SK-N-SH (cell line): ENCODE measurements around the gene LYL1. TPM values are rescaled to one million over a fixed set of nuclear protein-coding genes. Genes with fewer than 3 reads are reported as not detected.

Experiments used
- CTCF ChIA-PET: fragments of 300-600, 350-600 bp; formaldehyde crosslinking; extraction: SDS; loops from one replicate; lab custom pipeline; 2021; lab: Yijun Ruan, JAX
- POLR2A ChIA-PET: fragments of 350-600 bp; sonication (Branson Sonifier 250); formaldehyde crosslinking; extraction: SDS; loops from one replicate; lab custom pipeline; 2020; ENCODE audit warnings: antibody characterized with exemption, inconsistent platforms; lab: Yijun Ruan, JAX
- DNase-seq: peaks from one replicate; pipeline ENCODE4 v3.0.0; 2012
- H2AFZ ChIP-seq: fragments of 200-600 bp; sonication (generic); 2 replicates; pipeline ENCODE4 v1.8.1; 2016; ENCODE audit warnings: antibody characterized with exemption, mild to moderate bottlenecking, low read depth
- H3F3A ChIP-seq: fragments of 200-600 bp; sonication (generic); replicated peaks from 2 replicates; pipeline ENCODE3; 2016; ENCODE audit warnings: antibody characterized with exemption, mild to moderate bottlenecking; ENCODE audit not compliant: insufficient read depth
- H3K27ac ChIP-seq, 2 experiments: fragments of 200-500 bp in 1 of 2; fragments of 200-600 bp in 1 of 2; sonication (Bioruptor generic) in 1 of 2; sonication (generic), shearing (Covaris generic) in 1 of 2; 2 replicates each; pipeline versions ENCODE4 v1.5.1 to v1.6.1; 2014 to 2016; ENCODE audit warnings: low read depth in 2 of 2, inconsistent platforms in 1 of 2, low read length in 1 of 2, mild to moderate bottlenecking in 1 of 2, mixed read lengths in 1 of 2
- H3K27me3 ChIP-seq: fragments of 200-600 bp; sonication (generic), shearing (Covaris generic); 2 replicates; pipeline ENCODE4 v1.6.1; 2016; ENCODE audit warnings: mixed run types; ENCODE audit not compliant: insufficient read depth
- H3K36me3 ChIP-seq, 2 experiments: fragments of 200-500 bp in 1 of 2; fragments of 200-600 bp in 1 of 2; sonication (Bioruptor generic) in 1 of 2; sonication (generic) in 1 of 2; replicated peaks in 1 of 2; 2 replicates each; pipeline versions ENCODE3 to v1.5.1; 2014 to 2016; ENCODE audit warnings: low read length in 1 of 2, mild to moderate bottlenecking in 1 of 2; ENCODE audit not compliant: insufficient read depth in 2 of 2, control insufficient read depth in 1 of 2
- H3K4me1 ChIP-seq, 2 experiments: fragments of 200-500 bp in 1 of 2; fragments of 200-600 bp in 1 of 2; sonication (Bioruptor generic) in 1 of 2; sonication (generic), shearing (Covaris generic) in 1 of 2; 2 replicates each; pipeline versions ENCODE4 v1.5.1 to v1.6.1; 2014 to 2016; ENCODE audit warnings: low read depth in 1 of 2, low read length in 1 of 2, mixed run types in 1 of 2; ENCODE audit not compliant: insufficient read depth in 2 of 2, control insufficient read depth in 1 of 2
- H3K4me2 ChIP-seq: fragments of 200-600 bp; sonication (generic), shearing (Covaris generic); 2 replicates; pipeline ENCODE4 v1.6.1; 2017; ENCODE audit warnings: mixed run types
- H3K4me3 ChIP-seq, 2 experiments: fragments of 200-500 bp in 1 of 2; fragments of 200-600 bp in 1 of 2; sonication (Bioruptor generic) in 1 of 2; sonication (generic), shearing (Covaris generic) in 1 of 2; 2 replicates each; pipeline versions ENCODE4 v1.5.1 to v1.8.1; 2014 to 2016; ENCODE audit warnings: low read depth in 2 of 2, inconsistent platforms in 1 of 2, low read length in 1 of 2, mild to moderate bottlenecking in 1 of 2, mixed read lengths in 1 of 2, moderate library complexity in 1 of 2
- H3K79me2 ChIP-seq: fragments of 200-600 bp; sonication (generic); 2 replicates; pipeline ENCODE4 v1.8.1; 2017; ENCODE audit warnings: mild to moderate bottlenecking; ENCODE audit not compliant: insufficient read depth
- H3K9ac ChIP-seq: fragments of 200-600 bp; sonication (generic); 2 replicates; pipeline ENCODE4 v1.6.1; 2017; ENCODE audit warnings: mixed run types
- H3K9me2 ChIP-seq: fragments of 200-600 bp; sonication (generic); 2 replicates; pipeline ENCODE4 v1.6.1; 2017; ENCODE audit warnings: mixed run types
- H3K9me3 ChIP-seq: fragments of 200-600 bp; sonication (generic); 2 replicates; pipeline ENCODE4 v1.6.1; 2017; ENCODE audit warnings: mixed run types, mild to moderate bottlenecking, moderate library complexity
- H4K20me1 ChIP-seq: fragments of 200-600 bp; sonication (generic); 2 replicates; pipeline ENCODE4 v1.6.1; 2017; ENCODE audit warnings: mild to moderate bottlenecking, mixed run types; ENCODE audit not compliant: insufficient read depth
- CHD2 ChIP-seq: fragments of 150-350 bp; IDR thresholded peaks from 2 replicates; pipeline ENCODE4 v1.6.1; 2018; ENCODE audit warnings: low read length; ENCODE audit not compliant: partially characterized antibody
- ELF1 ChIP-seq: IDR thresholded peaks from 2 replicates; pipeline ENCODE4 v1.4.0; 2012
- EP300 ChIP-seq, 2 experiments: IDR thresholded peaks; 2 replicates each; pipeline versions ENCODE4 v1.4.0 to v1.6.1; 2012; ENCODE audit warnings: borderline replicate concordance in 1 of 2, low read depth in 1 of 2, low read length in 1 of 2
- EZH2phosphoT487 ChIP-seq: fragments of 200-600 bp; sonication (generic); IDR thresholded peaks from 2 replicates; pipeline ENCODE4 v1.6.1; 2017; ENCODE audit warnings: low read depth, mixed run types, mild to moderate bottlenecking, antibody characterized with exemption, moderate library complexity, borderline replicate concordance
- FOSL2 ChIP-seq: IDR thresholded peaks from 2 replicates; pipeline ENCODE4 v1.4.0; 2012; ENCODE audit warnings: low read depth, mild to moderate bottlenecking, moderate library complexity, borderline replicate concordance
- FOXJ3 ChIP-seq: sonication (generic); formaldehyde crosslinking; IDR thresholded peaks from 2 replicates; pipeline ENCODE4 v1.5.1; 2020; ENCODE audit warnings: mild to moderate bottlenecking, missing genetic modification reagents
- GATA2 ChIP-seq: sonication (generic); formaldehyde crosslinking; IDR thresholded peaks from 2 replicates; pipeline ENCODE4 v1.5.0; 2020; ENCODE audit warnings: mild to moderate bottlenecking, missing genetic modification reagents
- MEF2A ChIP-seq: IDR thresholded peaks from 2 replicates; pipeline ENCODE4 v1.4.0; 2012; ENCODE audit warnings: low read depth, borderline replicate concordance
- MXI1 ChIP-seq: IDR thresholded peaks from 2 replicates; pipeline ENCODE4 v1.6.1; 2012; ENCODE audit warnings: mild to moderate bottlenecking, low read depth, low read length, improper control_type of control experiment
- NFIC ChIP-seq: IDR thresholded peaks from 2 replicates; pipeline ENCODE4 v1.4.0; 2012; ENCODE audit warnings: borderline replicate concordance
- RXRA ChIP-seq: IDR thresholded peaks from 2 replicates; pipeline ENCODE4 v1.4.0; 2012; ENCODE audit warnings: low read depth, mild to moderate bottlenecking, borderline replicate concordance
- SIN3A ChIP-seq: IDR thresholded peaks from 2 replicates; pipeline ENCODE4 v1.6.1; 2012; ENCODE audit warnings: low read depth, mild to moderate bottlenecking, low read length, moderate library complexity, borderline replicate concordance
- SMC3 ChIP-seq: IDR thresholded peaks from 2 replicates; pipeline ENCODE4 v1.6.1; 2012; ENCODE audit warnings: low read depth, low read length, improper control_type of control experiment
- TEAD4 ChIP-seq: IDR thresholded peaks from 2 replicates; pipeline ENCODE4 v1.4.0; 2012; ENCODE audit warnings: mild to moderate bottlenecking, borderline replicate concordance; ENCODE audit not compliant: insufficient read depth
- YY1 ChIP-seq: IDR thresholded peaks from 2 replicates; pipeline ENCODE4 v1.4.0; 2012; ENCODE audit warnings: low read depth, mild to moderate bottlenecking
- WGBS: methylation state at CpG from one replicate; pipeline ENCODE4 v1.1.6; 2017; ENCODE audit warnings: low lambda C conversion rate; 5-methylcytosine and 5-hydroxymethylcytosine counted together
- polyA plus RNA-seq, 3 experiments: library from polyadenylated mRNA; depleted of rRNA; stranded (reverse); fragments of >200 nt; gene quantifications; 2 replicates each; pipeline ENCODE4 v1.2.3, GENCODE V29; 2012
- TF ChIP-seq, protein P1 (sequence below): IDR thresholded peaks from 2 replicates; pipeline ENCODE4 v1.6.1; 2012; ENCODE audit warnings: mild to moderate bottlenecking, low read depth, low read length, moderate library complexity
- TF ChIP-seq, protein P2 (sequence below): IDR thresholded peaks from 2 replicates; pipeline ENCODE4 v1.4.0; 2012; ENCODE audit warnings: low read depth
- TF ChIP-seq, protein P3 (sequence below): IDR thresholded peaks from 2 replicates; pipeline ENCODE4; 2012
- TF ChIP-seq, protein P4 (sequence below): IDR thresholded peaks from 2 replicates; pipeline ENCODE4 v1.4.0; 2012; ENCODE audit warnings: low read depth, borderline replicate concordance
- TF ChIP-seq, protein P5 (sequence below): fragments of 150-350 bp; IDR thresholded peaks from 2 replicates; pipeline ENCODE4 v1.6.1; 2017; ENCODE audit warnings: antibody characterized with exemption, low read length, low read depth, borderline replicate concordance

LYL1 gene
- polyA plus RNA-seq, 1 of the 3 experiments (the other 2 are of a cell fraction), result 2.2 TPM

DNA sequence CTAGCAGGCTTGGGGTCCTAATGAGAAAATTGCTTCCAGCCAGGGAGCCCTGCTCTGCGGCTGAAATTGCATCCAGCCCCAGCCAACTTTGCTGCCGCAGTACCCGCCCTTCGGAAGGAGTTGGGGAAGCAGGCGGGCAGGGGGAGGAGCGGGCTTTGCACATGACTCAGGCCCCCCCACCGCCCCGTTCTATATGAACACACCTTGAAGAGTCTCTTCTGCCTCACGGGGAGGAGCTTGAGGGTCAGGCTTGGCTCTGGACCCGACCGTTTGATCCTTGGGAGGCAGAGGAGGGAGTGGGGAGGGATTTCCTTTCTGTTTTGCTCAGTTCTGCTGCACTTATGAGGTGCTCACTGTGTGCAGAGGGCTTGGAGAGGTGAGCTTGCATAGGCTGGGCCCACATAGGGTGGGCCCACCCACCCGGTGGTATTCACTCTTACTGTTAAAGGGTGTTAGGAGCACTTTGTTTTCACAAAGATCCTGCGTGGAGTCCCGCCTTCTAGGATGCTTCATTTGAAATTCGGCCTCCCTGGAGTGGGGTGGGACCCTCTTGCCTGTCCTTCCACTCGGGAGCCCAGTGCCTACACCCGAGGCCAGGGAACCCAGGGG is 46.5 kb downstream of the LYL1 start (continued):
- TF ChIP-seq, protein P1, sequence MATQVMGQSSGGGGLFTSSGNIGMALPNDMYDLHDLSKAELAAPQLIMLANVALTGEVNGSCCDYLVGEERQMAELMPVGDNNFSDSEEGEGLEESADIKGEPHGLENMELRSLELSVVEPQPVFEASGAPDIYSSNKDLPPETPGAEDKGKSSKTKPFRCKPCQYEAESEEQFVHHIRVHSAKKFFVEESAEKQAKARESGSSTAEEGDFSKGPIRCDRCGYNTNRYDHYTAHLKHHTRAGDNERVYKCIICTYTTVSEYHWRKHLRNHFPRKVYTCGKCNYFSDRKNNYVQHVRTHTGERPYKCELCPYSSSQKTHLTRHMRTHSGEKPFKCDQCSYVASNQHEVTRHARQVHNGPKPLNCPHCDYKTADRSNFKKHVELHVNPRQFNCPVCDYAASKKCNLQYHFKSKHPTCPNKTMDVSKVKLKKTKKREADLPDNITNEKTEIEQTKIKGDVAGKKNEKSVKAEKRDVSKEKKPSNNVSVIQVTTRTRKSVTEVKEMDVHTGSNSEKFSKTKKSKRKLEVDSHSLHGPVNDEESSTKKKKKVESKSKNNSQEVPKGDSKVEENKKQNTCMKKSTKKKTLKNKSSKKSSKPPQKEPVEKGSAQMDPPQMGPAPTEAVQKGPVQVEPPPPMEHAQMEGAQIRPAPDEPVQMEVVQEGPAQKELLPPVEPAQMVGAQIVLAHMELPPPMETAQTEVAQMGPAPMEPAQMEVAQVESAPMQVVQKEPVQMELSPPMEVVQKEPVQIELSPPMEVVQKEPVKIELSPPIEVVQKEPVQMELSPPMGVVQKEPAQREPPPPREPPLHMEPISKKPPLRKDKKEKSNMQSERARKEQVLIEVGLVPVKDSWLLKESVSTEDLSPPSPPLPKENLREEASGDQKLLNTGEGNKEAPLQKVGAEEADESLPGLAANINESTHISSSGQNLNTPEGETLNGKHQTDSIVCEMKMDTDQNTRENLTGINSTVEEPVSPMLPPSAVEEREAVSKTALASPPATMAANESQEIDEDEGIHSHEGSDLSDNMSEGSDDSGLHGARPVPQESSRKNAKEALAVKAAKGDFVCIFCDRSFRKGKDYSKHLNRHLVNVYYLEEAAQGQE, result peak; percentile 30; the same call in 1 of the 2 replicates
- no peak for TF ChIP-seq CHD2
- TF ChIP-seq EZH2phosphoT487, result no peak
- TF ChIP-seq, protein P2, sequence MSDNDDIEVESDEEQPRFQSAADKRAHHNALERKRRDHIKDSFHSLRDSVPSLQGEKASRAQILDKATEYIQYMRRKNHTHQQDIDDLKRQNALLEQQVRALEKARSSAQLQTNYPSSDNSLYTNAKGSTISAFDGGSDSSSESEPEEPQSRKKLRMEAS, result peak; percentile 74; the same call in 1 of the 2 replicates
- no peak for TF ChIP-seq TEAD4
- TF ChIP-seq MXI1, result peak; percentile 26; the same call in 1 of the 2 replicates
- TF ChIP-seq FOSL2, result peak; percentile 56; the same call in 1 of the 2 replicates
- TF ChIP-seq RXRA, result no peak
- no peak for TF ChIP-seq YY1
- TF ChIP-seq, protein P3, sequence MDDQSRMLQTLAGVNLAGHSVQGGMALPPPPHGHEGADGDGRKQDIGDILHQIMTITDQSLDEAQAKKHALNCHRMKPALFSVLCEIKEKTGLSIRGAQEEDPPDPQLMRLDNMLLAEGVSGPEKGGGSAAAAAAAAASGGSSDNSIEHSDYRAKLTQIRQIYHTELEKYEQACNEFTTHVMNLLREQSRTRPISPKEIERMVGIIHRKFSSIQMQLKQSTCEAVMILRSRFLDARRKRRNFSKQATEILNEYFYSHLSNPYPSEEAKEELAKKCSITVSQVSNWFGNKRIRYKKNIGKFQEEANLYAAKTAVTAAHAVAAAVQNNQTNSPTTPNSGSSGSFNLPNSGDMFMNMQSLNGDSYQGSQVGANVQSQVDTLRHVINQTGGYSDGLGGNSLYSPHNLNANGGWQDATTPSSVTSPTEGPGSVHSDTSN, result 0 out of 2 replicates have a peak, but pooled peaks have one; percentile 34

DNA sequence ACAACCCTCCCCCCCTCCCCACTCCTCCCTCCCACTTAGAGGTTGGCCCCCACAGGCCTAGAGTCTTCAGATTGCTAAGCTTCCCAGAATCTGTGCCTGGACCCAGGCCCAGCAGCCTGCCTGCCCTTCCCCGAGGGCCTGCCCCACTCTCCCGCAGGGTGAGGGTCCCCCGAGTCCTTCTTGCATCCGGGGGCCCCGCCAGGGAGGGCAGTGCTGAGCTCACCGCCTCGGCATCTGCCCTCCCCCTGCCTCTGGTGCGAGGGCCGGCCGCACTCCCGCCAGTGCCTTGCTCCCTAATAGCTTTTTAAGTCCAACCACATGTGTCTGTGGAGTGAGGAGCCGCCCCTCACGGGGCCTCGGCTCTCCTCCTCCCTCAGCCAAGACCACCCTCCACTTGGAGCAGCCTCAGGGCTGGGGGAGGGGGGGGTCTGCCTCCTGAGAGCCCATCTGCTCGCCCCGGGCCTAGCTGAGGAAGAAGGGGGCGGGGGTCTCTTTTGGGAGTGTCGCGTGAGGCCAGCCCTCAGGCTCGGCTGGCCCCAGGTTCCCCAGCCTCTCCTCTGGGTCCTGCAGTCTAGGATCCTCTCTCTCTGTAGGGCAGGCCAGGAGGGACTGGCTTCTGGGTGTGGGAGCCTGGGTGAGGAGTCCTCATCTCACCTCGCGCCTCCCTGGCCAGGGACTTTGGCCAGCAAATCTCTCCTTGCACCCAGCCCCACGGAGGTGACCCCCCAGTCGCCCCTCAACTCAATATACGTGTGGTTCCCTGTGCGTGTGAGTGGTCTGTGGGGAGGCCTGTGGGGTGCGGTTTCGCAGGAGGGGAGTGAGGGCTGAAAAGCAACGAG is 47.2 kb downstream of the LYL1 start:
- peak; percentile 89 for DNase-seq
- Histone ChIP-seq H3K27ac (peak overlapping the region; percentile 100), H3K9ac (peak overlapping the region; percentile 93), H2AFZ (no peak overlapping the region), H3K4me3 (peak overlapping the region; percentile 27 to 47), H3K4me1 (peaks cover 85 to 99% of the 10 kb centered on the region in 2 experiments), H3K27me3 (no peaks in the 10 kb centered on the region), H3K4me2 (peak overlapping the region; percentile 88), H3K36me3 (no peaks in the 10 kb centered on the region), H3K9me2 (no peaks in the 10 kb centered on the region), H4K20me1 (no peaks in the 10 kb centered on the region), H3F3A (peaks cover 36% of the 10 kb centered on the region), H3K9me3 (no peaks in the 10 kb centered on the region), H3K79me2 (peaks cover 54% of the 10 kb centered on the region; the same call in 1 of the 2 replicates)
- POLR2A ChIA-PET, result interaction anchor here (0.8 to 2.5 kb wide), 12 partner anchors 12 to 97 kb away, joined by 3 to 11 read pairs (median 4); no protein-coding TSS in a partner anchor
- CTCF ChIA-PET, result interaction anchor here (0.6 to 35.2 kb wide), 15 partner anchors 10 to 1351 kb away, joined by 3 to 506 read pairs (median 5); partner anchors contain the start of gene DAND5
- 16% methylated on average over 11 of the region's 29 CpGs for WGBS
- TF ChIP-seq FOXJ3 (CRISPR knock-in tag), result no peak
- peak; percentile 87 for TF ChIP-seq NFIC
- no peak for TF ChIP-seq SMC3
- TF ChIP-seq, protein P4, sequence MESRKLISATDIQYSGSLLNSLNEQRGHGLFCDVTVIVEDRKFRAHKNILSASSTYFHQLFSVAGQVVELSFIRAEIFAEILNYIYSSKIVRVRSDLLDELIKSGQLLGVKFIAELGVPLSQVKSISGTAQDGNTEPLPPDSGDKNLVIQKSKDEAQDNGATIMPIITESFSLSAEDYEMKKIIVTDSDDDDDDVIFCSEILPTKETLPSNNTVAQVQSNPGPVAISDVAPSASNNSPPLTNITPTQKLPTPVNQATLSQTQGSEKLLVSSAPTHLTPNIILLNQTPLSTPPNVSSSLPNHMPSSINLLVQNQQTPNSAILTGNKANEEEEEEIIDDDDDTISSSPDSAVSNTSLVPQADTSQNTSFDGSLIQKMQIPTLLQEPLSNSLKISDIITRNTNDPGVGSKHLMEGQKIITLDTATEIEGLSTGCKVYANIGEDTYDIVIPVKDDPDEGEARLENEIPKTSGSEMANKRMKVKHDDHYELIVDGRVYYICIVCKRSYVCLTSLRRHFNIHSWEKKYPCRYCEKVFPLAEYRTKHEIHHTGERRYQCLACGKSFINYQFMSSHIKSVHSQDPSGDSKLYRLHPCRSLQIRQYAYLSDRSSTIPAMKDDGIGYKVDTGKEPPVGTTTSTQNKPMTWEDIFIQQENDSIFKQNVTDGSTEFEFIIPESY, result no peak; the same call in none of the 2 replicates
- no peak for TF ChIP-seq GATA2 (CRISPR knock-in tag)
- peak; percentile 75 for TF ChIP-seq CHD2
- TF ChIP-seq EP300 (IDR thresholded peaks at IDR 0.05; ENCODE audit: borderline replicate concordance in 1 of 2, low read depth in 1 of 2, low read length in 1 of 2), result peak; percentile 62 to 92
- TF ChIP-seq MXI1, result 0 out of 2 replicates have a peak, but pooled peaks have one; percentile 36
- peak; percentile 30; the same call in 1 of the 2 replicates for TF ChIP-seq SIN3A
- TF ChIP-seq RXRA, result peak; percentile 85
- TF ChIP-seq MEF2A, result peak; percentile 15; the same call in 1 of the 2 replicates
- TF ChIP-seq, protein P5, sequence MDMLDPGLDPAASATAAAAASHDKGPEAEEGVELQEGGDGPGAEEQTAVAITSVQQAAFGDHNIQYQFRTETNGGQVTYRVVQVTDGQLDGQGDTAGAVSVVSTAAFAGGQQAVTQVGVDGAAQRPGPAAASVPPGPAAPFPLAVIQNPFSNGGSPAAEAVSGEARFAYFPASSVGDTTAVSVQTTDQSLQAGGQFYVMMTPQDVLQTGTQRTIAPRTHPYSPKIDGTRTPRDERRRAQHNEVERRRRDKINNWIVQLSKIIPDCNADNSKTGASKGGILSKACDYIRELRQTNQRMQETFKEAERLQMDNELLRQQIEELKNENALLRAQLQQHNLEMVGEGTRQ, result no peak
- peak; percentile 29; the same call in 1 of the 2 replicates for TF ChIP-seq ELF1
